Measurements from ENCODE around the gene FGF19.

DNA sequence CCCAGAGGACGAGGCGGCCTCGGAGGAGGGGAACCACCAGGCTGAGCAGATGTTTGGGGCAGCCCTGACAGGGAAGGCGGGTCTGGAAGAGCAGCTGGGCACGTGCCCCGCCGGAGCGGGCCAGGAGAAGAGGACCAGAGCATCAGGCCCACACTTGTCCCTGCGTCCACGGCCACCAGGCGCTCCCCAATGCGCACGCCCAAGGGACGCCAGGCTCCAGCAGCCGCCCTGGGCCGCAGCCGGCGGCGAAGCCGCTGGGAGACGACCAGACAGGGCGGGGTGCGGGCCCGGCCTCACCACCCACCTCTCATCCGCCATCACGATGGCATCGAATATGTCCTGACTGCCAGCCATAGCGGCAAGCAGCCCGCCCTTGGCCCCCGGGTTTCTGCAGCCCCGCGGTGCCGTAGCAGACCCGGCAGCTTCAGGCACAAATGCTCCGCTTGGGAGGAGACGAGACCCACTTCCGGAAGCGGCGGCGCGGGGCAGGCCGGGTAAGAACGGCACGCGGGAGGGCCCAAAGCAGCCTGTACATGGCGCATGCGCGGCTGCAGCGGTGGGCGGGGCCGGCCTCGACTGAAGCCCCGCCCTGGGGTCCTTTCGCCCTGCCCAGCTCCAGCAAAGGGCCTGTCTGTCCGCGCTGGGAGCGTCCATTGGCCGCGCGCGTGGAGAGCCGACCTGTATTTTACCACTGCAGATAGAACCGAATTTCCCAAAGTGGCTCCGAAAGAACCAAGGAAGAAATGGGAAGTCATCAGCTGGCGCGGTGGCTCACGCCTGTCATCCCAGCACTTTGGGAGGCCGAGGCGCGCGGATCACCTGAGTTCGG is 28.7 kb downstream of the FGF19 start, which contains the start of gene LTO1:
- TF ChIP-seq, protein P1, sequence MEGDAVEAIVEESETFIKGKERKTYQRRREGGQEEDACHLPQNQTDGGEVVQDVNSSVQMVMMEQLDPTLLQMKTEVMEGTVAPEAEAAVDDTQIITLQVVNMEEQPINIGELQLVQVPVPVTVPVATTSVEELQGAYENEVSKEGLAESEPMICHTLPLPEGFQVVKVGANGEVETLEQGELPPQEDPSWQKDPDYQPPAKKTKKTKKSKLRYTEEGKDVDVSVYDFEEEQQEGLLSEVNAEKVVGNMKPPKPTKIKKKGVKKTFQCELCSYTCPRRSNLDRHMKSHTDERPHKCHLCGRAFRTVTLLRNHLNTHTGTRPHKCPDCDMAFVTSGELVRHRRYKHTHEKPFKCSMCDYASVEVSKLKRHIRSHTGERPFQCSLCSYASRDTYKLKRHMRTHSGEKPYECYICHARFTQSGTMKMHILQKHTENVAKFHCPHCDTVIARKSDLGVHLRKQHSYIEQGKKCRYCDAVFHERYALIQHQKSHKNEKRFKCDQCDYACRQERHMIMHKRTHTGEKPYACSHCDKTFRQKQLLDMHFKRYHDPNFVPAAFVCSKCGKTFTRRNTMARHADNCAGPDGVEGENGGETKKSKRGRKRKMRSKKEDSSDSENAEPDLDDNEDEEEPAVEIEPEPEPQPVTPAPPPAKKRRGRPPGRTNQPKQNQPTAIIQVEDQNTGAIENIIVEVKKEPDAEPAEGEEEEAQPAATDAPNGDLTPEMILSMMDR (IDR thresholded peaks at IDR 0.05): no peak
- TF ChIP-seq POLR2A (IDR thresholded peaks at IDR 0.05): peak; percentile 65 to 85 (median 83)

Data from body of pancreas (tissue), 4 donors.